Muscle of leg (tissue), 11 donors: ENCODE data around the gene GARS1. TPM values are rescaled to one million over a fixed set of nuclear protein-coding genes. Genes with fewer than 3 reads are reported as not detected.
A peak's percentile ranks its signal among the peaks of the same experiment; 100 is the strongest.

Experiments
- DNase-seq: peaks from one replicate; pipeline ENCODE4 v3.0.0; 2013
- H3K27ac ChIP-seq: one replicate; pipeline ENCODE4 v1.5.1; 2013; ENCODE audit warnings: mild to moderate bottlenecking, low read length, control low read depth
- H3K27me3 ChIP-seq: one replicate; pipeline ENCODE4 v1.6.1; 2013; ENCODE audit warnings: low read length; ENCODE audit not compliant: control insufficient read depth, insufficient read depth
- H3K36me3 ChIP-seq: one replicate; pipeline ENCODE4 v1.6.1; 2013; ENCODE audit warnings: low read length; ENCODE audit not compliant: control insufficient read depth, insufficient read depth
- H3K4me1 ChIP-seq: one replicate; pipeline ENCODE4 v1.6.1; 2013; ENCODE audit warnings: low read length; ENCODE audit not compliant: control insufficient read depth, insufficient read depth
- H3K4me3 ChIP-seq: one replicate; pipeline ENCODE4 v1.5.1; 2013; ENCODE audit warnings: low read length, control low read depth
- H3K9me3 ChIP-seq: replicated peaks from 2 replicates; pipeline ENCODE4 v1.6.1; 2013; ENCODE audit warnings: low read depth, low read length; ENCODE audit not compliant: control insufficient read depth
- WGBS: methylation state at CpG from one replicate; pipeline ENCODE4 v1.1.5; 2013; ENCODE audit warnings: missing lambda C conversion rate; ENCODE audit not compliant: insufficient coverage; 5-methylcytosine and 5-hydroxymethylcytosine counted together
- polyA plus RNA-seq, 8 donors: library from polyadenylated mRNA; unstranded; fragments of 120-200 nt; gene quantifications; one replicate each; pipeline versions ENCODE4 v1.2.1 to v1.2.3, GENCODE V29; 2013; ENCODE audit warnings: inconsistent platforms in 1 of 8, low replicate concordance in 1 of 8; ENCODE audit not compliant: insufficient read length in 8 of 8, insufficient read depth in 1 of 8
- total RNA-seq: library from RNA; stranded (reverse); fragments of 120-200 nt; gene quantifications from one replicate; pipeline ENCODE4 v1.2.4, GENCODE V29; 2013

GARS1 gene
- total and polyA plus RNA-seq, 9 donors, result 45.8 to 75.9 (median 64.5) TPM

DNA sequence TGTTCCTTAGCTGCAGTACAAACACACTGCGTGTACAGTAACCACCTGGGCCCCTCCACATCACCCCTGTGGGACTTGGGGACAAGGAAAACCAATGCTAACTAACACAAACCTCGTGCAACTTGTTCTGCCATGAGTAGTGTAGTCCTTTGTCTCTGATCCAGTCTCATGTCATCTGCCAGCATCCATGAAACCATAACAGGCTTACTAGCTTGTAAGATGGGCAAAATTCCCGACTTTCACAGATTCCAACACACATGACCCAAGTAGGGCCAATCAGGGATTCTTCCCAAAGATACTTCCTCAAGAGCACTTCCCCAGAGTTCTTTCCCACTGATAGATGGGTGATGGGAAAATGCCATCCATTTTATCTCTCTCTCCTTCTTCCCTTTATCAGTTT, 41.1 kb upstream of the GARS1 start:
- Histone ChIP-seq H3K9me3 (no peaks in the 10 kb centered on the region), H3K27me3 (no peaks in the 10 kb centered on the region), H3K27ac (no peak overlapping the region), H3K4me3 (no peak overlapping the region), H3K36me3 (no peaks in the 10 kb centered on the region), H3K4me1 (peaks cover 11% of the 10 kb centered on the region)
- 100% methylated on average over 1 of the region's 3 CpGs for WGBS
- no peak for DNase-seq

DNA sequence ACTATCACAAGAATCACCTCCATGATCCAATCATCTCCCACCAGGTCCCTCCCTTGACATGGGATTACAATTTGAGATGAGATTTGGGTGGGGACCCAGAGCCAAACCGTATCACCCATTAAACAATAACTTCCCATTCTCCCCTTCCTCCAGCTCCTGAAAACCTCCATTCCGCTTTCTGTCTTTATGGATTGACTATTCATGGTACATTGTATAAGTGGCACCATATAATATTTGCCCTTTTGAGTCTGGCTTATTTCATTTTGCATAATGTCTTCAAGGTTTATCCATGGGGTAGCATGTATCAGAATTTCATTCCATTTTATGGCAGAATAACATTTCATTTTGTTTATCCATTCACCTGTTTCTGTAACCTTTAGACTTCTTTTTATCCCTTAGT, 39.2 kb upstream of the GARS1 start:
- DNase-seq, result no peak
- Histone ChIP-seq H3K27me3 (no peaks in the 10 kb centered on the region), H3K4me1 (peaks cover 9% of the 10 kb centered on the region), H3K9me3 (no peaks in the 10 kb centered on the region), H3K36me3 (no peaks in the 10 kb centered on the region), H3K27ac (no peak overlapping the region), H3K4me3 (no peak overlapping the region)
- no CpG with 5 or more reads among the region's 2 CpGs for WGBS

DNA sequence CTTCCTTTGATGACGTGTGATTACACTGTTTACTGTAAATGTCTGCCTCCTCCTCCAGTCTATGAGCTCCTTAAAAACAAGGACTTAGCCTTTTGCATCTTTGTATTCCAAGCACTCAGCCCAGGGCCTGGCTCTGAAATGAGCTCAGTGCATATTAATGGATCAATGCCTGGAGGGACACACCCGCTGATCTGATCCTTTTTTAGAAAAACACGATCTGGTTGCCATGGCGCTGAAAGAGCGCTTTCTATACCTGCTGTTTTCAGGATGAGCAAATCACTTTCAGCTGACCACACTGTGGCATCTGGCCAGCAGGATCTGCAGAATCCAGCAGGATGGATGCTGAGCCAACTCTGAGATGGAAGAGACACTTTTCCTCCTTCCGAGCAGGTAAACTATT, 37.8 kb upstream of the GARS1 start:
- H3K4me1 ChIP-seq, result no peaks in the 10 kb centered on the region
- H3K27me3 ChIP-seq, result no peaks in the 10 kb centered on the region
- no peaks in the 10 kb centered on the region for H3K9me3 ChIP-seq
- no peak overlapping the region for H3K4me3 ChIP-seq
- peak; percentile 86 for DNase-seq
- H3K36me3 ChIP-seq, result peaks cover 5% of the 10 kb centered on the region
- H3K27ac ChIP-seq, result no peak overlapping the region
- 45% methylated on average over 5 of the region's 6 CpGs for WGBS

DNA sequence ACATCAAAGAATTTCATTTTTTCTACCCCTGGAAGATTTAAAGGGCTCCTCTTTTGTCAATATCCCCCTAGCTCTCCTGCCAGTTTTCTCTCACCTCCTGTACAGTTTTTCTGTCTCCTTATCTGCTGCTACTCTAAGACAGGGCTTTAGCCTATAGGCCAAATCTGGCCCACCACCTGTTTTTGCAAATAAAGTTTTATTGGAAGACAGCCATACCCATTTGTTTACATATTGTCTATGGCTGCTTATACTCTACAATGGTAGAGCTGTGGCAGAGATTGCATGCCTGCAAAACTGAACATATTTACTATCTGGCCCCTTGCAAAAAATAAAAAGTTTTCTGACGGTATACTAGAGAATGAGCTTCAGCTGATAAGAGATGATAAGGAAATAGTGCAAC, 37.4 kb upstream of the GARS1 start:
- Histone ChIP-seq H3K36me3 (peaks cover 6% of the 10 kb centered on the region), H3K27me3 (no peaks in the 10 kb centered on the region), H3K4me3 (no peak overlapping the region), H3K9me3 (no peaks in the 10 kb centered on the region), H3K27ac (no peak overlapping the region), H3K4me1 (no peaks in the 10 kb centered on the region)
- WGBS, result no CpG with 5 or more reads among the region's 1 CpG
- no peak for DNase-seq

DNA sequence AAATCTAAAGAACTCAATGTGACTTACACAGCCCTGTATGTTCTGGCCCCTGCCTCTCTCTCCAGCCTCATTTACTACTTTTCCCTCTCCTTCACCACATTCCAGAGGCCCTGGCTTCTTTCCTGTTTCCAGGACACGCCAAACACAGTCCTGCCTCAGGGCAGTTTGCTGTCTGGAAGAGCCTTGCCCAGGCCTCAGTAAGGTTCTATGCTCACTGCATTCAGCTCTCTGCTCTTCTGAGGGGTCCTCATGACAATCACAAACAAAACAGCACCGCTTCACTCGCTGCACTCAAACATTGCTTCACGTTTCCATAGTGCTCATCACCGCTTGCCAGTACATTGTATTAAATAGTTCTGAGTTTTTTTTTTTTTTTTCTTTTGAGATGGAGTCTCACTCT, 35.1 kb upstream of the GARS1 start:
- DNase-seq, result peak; percentile 55
- Histone ChIP-seq H3K36me3 (peaks cover 18% of the 10 kb centered on the region), H3K4me1 (no peaks in the 10 kb centered on the region), H3K27me3 (no peaks in the 10 kb centered on the region), H3K4me3 (no peak overlapping the region), H3K27ac (no peak overlapping the region), H3K9me3 (no peaks in the 10 kb centered on the region)
- WGBS, result 18% methylated on average over 1 of the region's 5 CpGs

DNA sequence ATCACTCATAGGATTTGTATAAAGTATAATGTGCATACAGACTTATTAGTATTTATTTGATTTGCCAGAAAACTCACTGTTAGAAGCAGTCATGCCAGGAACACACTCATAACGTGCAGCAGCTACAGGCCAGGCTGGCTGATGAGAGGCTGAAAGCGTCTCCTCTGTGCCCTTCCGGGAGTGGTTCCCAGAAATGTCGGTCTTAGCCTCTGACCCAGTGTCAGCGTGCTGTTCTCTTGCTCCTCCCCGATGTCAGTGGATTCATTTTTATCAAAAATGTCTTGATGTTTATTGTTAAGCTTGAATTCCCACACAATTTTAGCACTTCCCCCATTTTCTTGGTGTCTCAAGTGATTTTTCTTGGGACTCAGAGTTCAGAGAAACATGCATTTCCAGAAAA, 33.3 kb upstream of the GARS1 start:
- no peak for DNase-seq
- Histone ChIP-seq H3K9me3 (no peaks in the 10 kb centered on the region), H3K27ac (no peak overlapping the region), H3K36me3 (peaks cover 18% of the 10 kb centered on the region), H3K4me1 (no peaks in the 10 kb centered on the region), H3K27me3 (no peaks in the 10 kb centered on the region), H3K4me3 (no peak overlapping the region)
- WGBS, result 84% methylated on average over 3 of the region's 6 CpGs

DNA sequence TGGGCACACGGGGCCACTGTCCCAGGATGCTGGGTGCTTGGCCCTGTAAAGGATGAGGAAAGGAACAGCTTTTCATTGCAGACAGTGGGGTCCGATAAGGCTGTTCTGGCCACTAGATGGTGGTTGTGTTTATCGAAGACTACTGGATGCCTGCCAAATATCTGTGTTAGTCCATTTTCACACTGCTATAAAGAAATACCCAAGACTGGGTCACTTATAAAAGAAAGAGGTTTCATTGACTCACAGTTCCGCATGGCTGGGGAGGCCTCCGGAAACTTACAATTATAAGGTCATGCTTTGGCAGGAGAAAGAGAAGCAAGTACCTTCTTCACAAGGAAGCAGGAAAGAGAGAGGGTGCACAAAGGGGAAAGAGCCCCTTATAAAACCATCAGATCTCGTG, 32.2 kb upstream of the GARS1 start:
- H3K9me3 ChIP-seq, result no peaks in the 10 kb centered on the region
- H3K4me1 ChIP-seq, result no peaks in the 10 kb centered on the region
- H3K4me3 ChIP-seq, result no peak overlapping the region
- no CpG with 5 or more reads among the region's 6 CpGs for WGBS
- no peaks in the 10 kb centered on the region for H3K27me3 ChIP-seq
- H3K27ac ChIP-seq, result no peak overlapping the region
- no peak for DNase-seq
- H3K36me3 ChIP-seq, result peaks cover 18% of the 10 kb centered on the region

DNA sequence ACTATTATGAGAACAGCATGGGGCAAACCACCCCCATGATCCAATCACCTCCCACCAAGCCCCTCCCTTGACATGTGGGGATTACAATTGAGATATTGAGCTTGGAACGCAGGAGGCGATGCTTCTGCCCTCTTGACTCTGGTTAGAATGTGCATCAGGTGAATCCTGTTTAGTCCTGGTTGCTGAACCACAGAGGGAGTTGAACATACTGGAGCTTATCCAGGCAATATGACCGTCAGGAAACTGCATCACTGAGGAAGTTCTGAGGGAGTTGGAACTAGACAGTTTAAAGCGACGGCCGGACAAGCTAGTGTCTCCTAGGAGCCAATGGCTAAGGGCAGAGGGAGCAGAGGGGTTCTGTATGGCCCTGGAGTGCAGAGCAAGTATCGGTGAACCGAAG, 31.8 kb upstream of the GARS1 start:
- Histone ChIP-seq H3K4me1 (no peaks in the 10 kb centered on the region), H3K9me3 (no peaks in the 10 kb centered on the region), H3K36me3 (peaks cover 19% of the 10 kb centered on the region), H3K4me3 (no peak overlapping the region), H3K27me3 (no peaks in the 10 kb centered on the region), H3K27ac (no peak overlapping the region)
- WGBS, result 69% methylated on average over 8 of the region's 8 CpGs
- no peak for DNase-seq

DNA sequence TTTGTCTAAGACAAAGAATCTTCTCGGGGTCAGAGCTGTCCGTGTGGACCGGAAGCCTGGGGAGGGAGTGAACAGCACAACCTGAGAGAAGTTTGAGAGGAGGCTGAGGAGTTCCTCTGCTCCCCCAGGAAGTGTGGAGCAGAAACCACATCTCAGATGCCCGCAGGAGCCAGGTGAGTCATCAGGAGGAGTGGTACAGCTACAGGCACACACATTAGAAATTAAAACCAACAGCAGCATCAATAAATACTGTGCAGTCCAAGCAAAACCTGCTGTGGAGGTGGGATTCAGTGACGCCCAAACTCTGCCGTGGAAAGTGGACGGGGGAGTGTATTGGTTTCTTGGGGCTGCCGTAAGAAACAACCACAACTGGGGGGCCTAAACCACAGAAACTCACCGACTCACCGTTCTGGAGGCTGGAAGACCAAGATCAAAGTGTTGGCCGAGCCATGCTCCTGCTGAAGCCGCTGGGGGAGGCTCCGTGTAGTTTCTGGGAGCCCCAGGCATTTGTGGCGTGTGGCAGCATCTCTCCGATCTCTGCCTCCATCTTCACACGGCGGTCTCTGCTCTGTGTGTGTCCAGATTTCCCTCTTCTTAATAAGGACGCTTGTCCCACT, 31.2 kb upstream of the GARS1 start:
- 89% methylated on average over 18 of the region's 18 CpGs for WGBS
- DNase-seq, result no peak
- H3K27ac ChIP-seq, result no peak overlapping the region
- H3K9me3 ChIP-seq, result no peaks in the 10 kb centered on the region
- H3K4me3 ChIP-seq, result no peak overlapping the region
- no peaks in the 10 kb centered on the region for H3K27me3 ChIP-seq
- H3K4me1 ChIP-seq, result no peaks in the 10 kb centered on the region
- H3K36me3 ChIP-seq, result peaks cover 24% of the 10 kb centered on the region

DNA sequence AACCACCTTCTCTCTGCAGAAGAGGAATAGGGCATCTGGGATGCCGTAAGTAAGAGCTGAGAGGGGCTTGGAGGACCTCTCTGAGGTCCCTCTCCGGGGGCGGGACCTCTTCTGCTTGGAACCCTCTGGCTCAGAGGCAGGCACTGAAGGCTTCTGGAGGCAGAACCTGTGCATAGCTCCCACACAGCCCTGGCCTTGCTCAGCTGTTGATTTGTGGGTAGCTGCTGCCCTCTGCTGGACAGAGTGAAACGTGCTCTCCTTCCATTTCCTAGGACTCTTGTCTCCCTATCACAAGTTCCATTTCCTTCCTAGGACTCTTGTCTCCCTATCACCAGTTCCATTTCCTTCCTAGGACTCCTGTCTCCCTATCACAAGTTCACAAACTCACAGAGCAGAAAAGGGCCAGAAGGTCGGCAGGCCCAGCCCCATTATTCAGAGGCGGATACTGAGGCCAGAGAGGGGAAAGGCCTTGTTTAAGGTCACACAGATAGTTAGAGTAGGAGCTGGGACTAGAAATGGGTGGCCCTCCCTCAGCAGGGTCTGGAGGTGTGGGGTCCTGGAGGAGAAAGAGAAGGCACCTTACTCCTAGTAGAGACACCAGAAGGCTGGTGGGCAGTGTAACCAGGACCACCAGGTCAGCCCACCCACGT, 30.3 kb upstream of the GARS1 start:
- no peaks in the 10 kb centered on the region for H3K4me1 ChIP-seq
- DNase-seq, result peak; percentile 89
- WGBS, result 60% methylated on average over 3 of the region's 7 CpGs
- no peak overlapping the region for H3K27ac ChIP-seq
- no peaks in the 10 kb centered on the region for H3K27me3 ChIP-seq
- H3K9me3 ChIP-seq, result no peaks in the 10 kb centered on the region
- H3K4me3 ChIP-seq, result no peak overlapping the region
- H3K36me3 ChIP-seq, result peaks cover 25% of the 10 kb centered on the region

DNA sequence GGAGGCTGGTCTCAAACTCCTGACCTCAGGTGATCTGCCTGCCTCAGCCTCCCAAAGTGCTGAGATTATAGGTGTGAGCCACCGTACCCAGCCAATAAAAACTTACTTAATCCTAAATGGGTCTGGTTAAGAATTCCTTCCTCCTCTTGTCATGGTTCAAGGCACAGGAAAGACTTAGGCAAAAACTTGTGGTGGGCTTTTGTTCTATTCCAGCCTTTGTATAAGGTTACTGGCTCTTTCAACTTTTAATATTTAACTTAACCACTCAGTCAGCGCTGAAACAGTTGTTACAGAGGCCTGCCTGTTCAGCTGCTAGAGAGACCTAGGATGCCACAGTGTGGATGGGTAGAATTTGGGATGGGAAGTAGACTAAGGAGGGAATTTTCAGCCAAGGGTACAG, 28.1 kb upstream of the GARS1 start:
- Histone ChIP-seq H3K4me1 (no peaks in the 10 kb centered on the region), H3K9me3 (no peaks in the 10 kb centered on the region), H3K4me3 (no peak overlapping the region), H3K27me3 (no peaks in the 10 kb centered on the region), H3K27ac (no peak overlapping the region), H3K36me3 (peaks cover 22% of the 10 kb centered on the region)
- no peak for DNase-seq
- no CpG with 5 or more reads among the region's 2 CpGs for WGBS
